Type B pancreatic cell (in vitro differentiated cells): ENCODE results near the gene TPM2. TPM values are rescaled to one million over a fixed set of nuclear protein-coding genes. Genes with fewer than 3 reads are reported as not detected.

ENCODE experiments used
- DNase-seq: peaks from one replicate; pipeline ENCODE4 v3.0.0; 2021; ENCODE audit warnings: mixed read lengths; ENCODE audit not compliant: unreplicated experiment; ENCODE audit errors: extremely low spot score
- H3K27ac Mint-ChIP-seq: 2 replicates; pipeline ENCODE4 v1.8.0; 2021; ENCODE audit warnings: mild to moderate bottlenecking, mixed read lengths
- H3K27me3 Mint-ChIP-seq: 2 replicates; pipeline ENCODE4 v1.8.0; 2021; ENCODE audit warnings: mixed read lengths
- H3K36me3 Mint-ChIP-seq: 2 replicates; pipeline ENCODE4 v1.8.0; 2021; ENCODE audit warnings: mixed read lengths
- H3K4me1 Mint-ChIP-seq: one replicate; pipeline ENCODE4 v1.8.0; 2021; ENCODE audit warnings: mixed read lengths; ENCODE audit not compliant: unreplicated experiment
- H3K4me3 Mint-ChIP-seq: 2 replicates; pipeline ENCODE4 v1.8.0; 2021; ENCODE audit warnings: mild to moderate bottlenecking, mixed read lengths
- H3K9me3 Mint-ChIP-seq: 2 replicates; pipeline ENCODE4 v1.8.0; 2021; ENCODE audit warnings: mixed read lengths
- CTCF ChIP-seq: fragments of 200-600 bp; sonication (generic); conservative IDR thresholded peaks from 2 replicates; pipeline ENCODE4 v1.5.0; 2021; ENCODE audit warnings: antibody characterized with exemption, mild to moderate bottlenecking
- total RNA-seq: library from RNA; stranded (reverse); gene quantifications from 2 replicates; pipeline ENCODE4 v1.2.1, GENCODE V29; 2021; ENCODE audit warnings: low replicate concordance

The TPM2 gene
- total RNA-seq, 1 donor from 2014 or later, result 241 TPM

- Mint-ChIP-seq H3K9me3 (no peaks in the 10 kb centered on the region), H3K4me3 (peak overlapping the region; percentile 86), H3K4me1 (peaks cover 39% of the 10 kb centered on the region), H3K27ac (peak overlapping the region; percentile 99), H3K36me3 (peaks cover 12% of the 10 kb centered on the region), H3K27me3 (peaks cover 6% of the 10 kb centered on the region)
- TF ChIP-seq CTCF, result no peak
- DNase-seq, result no peak
Observed at GRCh38 chr9:35656348-35656747, 33.4 kb downstream of the TPM2 start.

- Mint-ChIP-seq H3K27ac (no peak overlapping the region), H3K4me1 (peaks cover 19% of the 10 kb centered on the region), H3K27me3 (peaks cover 6% of the 10 kb centered on the region), H3K9me3 (no peaks in the 10 kb centered on the region), H3K36me3 (peaks cover 5% of the 10 kb centered on the region), H3K4me3 (no peak overlapping the region)
- DNase-seq, result no peak
- TF ChIP-seq CTCF, result no peak
Observed at GRCh38 chr9:35653611-35654010, 36.1 kb downstream of the TPM2 start.

- Mint-ChIP-seq H3K27me3 (peaks cover 4% of the 10 kb centered on the region), H3K4me1 (peaks cover 23% of the 10 kb centered on the region), H3K36me3 (peaks cover 2% of the 10 kb centered on the region), H3K27ac (no peak overlapping the region), H3K9me3 (no peaks in the 10 kb centered on the region), H3K4me3 (no peak overlapping the region)
- no peak for DNase-seq
- TF ChIP-seq CTCF, result no peak
Observed at GRCh38 chr9:35652829-35653209, 36.9 kb downstream of the TPM2 start.

GRCh38 chr9:35651956-35652828, 37.5 kb downstream of the TPM2 start:
- Mint-ChIP-seq H3K27ac (peak overlapping the region; percentile 65), H3K9me3 (no peaks in the 10 kb centered on the region), H3K36me3 (no peaks in the 10 kb centered on the region), H3K4me3 (no peak overlapping the region), H3K27me3 (no peaks in the 10 kb centered on the region), H3K4me1 (peaks cover 27% of the 10 kb centered on the region)
- no peak for DNase-seq
- TF ChIP-seq CTCF, result no peak

GRCh38 chr9:35650341-35651158, 39.2 kb downstream of the TPM2 start, which contains the start of gene SIT1:
Gene SIT1, minus strand, starts transcription at chr9:35650931. Its CDS starts 78 bp downstream, at chr9:35650853.
- no peaks in the 10 kb centered on the region for H3K36me3 Mint-ChIP-seq
- DNase-seq, result no peak
- TF ChIP-seq CTCF, result no peak
- H3K4me3 Mint-ChIP-seq, result no peak within 1 kb of the TSS
- H3K27me3 Mint-ChIP-seq, result no peaks in the 10 kb centered on the region
- H3K9me3 Mint-ChIP-seq, result no peaks in the 10 kb centered on the region
- H3K27ac Mint-ChIP-seq, result peak within 1 kb of the TSS; percentile 65
- peaks cover 17% of the 10 kb centered on the region for H3K4me1 Mint-ChIP-seq
